Stimulated activated CD8-positive, alpha-beta memory T cell treated with anti-CD3 and anti-CD28 coated beads, Interleukin-15, amount 100 ng/mL, for 4 hours (primary cell): Measurements from ENCODE around the gene LYST.
"Not testable (repeated sequence)": the region's sequence is repeated elsewhere in the genome, so short reads cannot be mapped to it uniquely, and the experiment has no call there.

Experiments
- DNase-seq, 2 donors: peaks; one replicate each; pipeline ENCODE4 v3.0.0-alpha.2; 2020; ENCODE audit warnings: low read depth in 2 of 2

The LYST gene

DNA sequence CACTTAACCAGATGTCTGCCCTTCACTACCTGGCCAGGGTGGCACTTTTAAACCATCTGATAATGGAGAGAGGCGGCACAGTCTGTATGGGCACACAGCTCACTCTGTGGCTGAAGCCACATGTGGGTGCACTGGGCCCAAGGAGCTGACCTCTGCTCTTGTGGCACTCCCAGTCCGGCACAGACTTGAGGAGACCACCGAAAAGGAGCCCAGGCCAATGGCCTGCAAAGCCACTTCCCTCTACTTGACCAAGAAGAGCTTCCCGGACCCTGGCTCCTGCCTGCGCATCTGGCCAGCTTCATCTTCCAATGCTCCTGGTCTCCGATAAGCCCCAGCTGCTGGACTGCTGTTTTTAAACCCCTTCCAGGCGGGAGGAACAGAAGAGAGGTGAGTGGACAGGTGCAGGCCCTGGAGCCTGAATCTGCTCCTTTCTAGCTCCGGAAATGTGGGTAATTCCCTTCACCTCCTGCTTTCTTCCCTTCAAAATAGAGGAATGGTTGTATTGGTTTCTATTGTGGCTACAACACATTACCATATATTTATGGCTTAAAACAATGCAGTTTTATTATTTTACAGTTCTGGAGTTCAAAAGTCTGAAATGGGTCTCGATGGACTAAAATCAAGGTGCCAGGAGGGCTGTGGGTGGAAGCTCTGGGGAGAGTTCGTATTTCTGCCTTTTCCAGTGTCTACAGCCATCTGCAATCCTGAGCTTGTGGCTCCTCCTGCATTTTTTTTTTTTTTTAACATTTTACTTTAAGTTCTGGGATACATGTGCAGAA is 228.8 kb downstream of the LYST start:
- no peak for DNase-seq

DNA sequence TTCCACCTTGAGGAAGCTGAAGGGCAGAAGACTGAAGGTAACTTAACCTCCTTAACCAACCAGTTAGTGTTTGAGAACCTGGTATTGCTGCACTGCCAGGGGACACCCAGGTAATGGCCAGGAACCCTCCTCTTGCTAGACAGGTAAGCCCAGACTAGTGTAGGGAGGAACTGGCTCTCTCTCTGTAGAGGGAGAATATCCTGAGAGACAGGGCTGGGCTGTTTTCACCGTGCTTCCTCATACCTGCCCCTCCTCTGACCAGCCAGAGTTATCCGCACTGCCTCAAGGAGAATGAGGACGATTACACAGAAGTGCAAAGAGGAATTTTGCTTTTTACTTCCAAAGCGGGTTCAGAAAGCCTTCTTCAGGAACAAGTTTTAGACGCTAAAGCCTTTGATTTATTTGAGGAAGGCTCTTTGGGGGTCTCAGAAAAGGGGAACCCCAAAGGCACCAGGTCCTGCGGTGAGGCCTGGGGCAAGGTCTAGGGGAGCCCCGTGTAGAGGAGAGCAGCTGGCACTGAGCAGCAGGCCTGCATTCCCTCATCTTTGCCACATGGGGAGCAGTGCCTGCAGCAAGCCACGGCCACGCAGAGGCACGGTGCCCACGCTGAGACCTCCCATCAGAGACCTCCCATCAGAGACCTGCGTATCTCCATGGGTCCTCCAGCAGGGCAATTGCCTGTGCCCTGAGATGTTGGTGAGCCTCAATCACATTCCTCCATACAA is 230.6 kb downstream of the LYST start:
- no peak for DNase-seq

- no peak for DNase-seq
Observed at GRCh38 chr1:235632506-235633401, 234.0 kb downstream of the LYST start.

- DNase-seq, result no peak
Observed at GRCh38 chr1:235631816-235632215, 234.9 kb downstream of the LYST start.

DNA sequence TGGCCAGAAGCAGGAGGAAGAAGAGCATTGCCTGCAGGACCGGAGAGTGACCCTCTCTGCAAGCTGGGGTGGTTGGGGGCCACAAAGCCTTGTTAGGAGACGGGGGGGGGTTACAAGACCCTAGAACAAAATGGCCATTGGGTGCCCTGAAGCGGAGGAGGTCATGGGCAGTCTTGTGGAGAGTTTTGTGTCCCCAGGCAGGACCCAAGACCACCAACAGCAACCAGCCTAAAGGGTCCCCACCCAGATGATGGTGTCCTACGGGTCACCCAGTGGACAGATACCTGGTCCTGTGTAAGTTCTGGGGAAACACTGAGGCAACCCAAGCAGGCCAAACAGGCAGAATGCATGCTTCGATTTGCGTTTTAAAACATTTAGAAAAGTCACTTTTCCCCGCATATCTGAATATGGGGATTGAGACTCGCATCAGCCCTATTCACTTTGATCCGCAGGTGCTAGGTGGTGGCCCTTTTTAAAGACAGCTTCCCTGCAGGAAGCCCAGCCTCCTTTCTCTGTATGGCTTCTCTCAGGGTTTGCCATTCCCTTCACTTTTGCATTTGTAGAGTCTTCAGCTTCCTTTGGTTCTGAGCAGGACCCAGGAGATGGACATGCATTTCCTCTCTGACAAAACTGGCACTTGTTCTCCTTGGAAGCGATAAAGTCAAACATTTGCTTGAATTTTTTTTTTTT is 238.2 kb downstream of the LYST start:
- no peak for DNase-seq

GRCh38 chr1:235625831-235626230 is 240.9 kb downstream of the LYST start:
- DNase-seq, result no peak

DNA sequence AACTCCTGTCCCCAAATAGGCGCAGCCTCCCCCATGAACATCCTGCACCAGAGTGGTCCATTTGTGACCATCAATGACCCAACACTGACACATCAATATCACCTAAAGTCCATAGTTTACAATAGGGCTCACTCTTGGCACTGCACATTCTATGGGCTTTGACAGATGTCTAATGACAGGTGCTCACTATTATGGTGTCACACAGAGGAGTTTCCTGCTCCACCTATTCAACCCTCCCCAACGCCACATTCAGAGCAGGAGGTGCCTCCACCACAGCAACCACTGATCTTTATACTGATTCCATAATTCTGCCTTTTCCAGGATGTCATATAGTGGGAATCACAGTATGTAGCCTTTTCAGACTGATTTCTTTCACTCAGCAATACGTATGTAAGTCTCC is 241.4 kb downstream of the LYST start:
- no peak for DNase-seq

- DNase-seq, result no peak
Observed at GRCh38 chr1:235624721-235625333, 241.9 kb downstream of the LYST start.

- no peak for DNase-seq
Observed at GRCh38 chr1:235622936-235623779, 243.5 kb downstream of the LYST start.

GRCh38 chr1:235619149-235619548 is 247.6 kb downstream of the LYST start:
- not testable (repeated sequence) for DNase-seq

GRCh38 chr1:235617808-235618207 is 248.9 kb downstream of the LYST start:
- no peak for DNase-seq

GRCh38 chr1:235617140-235617539 is 249.6 kb downstream of the LYST start:
- no peak for DNase-seq

GRCh38 chr1:235614442-235614954 is 252.2 kb downstream of the LYST start:
- no peak for DNase-seq

- DNase-seq, result no peak
Observed at GRCh38 chr1:235613602-235614001, 253.1 kb downstream of the LYST start.

DNA sequence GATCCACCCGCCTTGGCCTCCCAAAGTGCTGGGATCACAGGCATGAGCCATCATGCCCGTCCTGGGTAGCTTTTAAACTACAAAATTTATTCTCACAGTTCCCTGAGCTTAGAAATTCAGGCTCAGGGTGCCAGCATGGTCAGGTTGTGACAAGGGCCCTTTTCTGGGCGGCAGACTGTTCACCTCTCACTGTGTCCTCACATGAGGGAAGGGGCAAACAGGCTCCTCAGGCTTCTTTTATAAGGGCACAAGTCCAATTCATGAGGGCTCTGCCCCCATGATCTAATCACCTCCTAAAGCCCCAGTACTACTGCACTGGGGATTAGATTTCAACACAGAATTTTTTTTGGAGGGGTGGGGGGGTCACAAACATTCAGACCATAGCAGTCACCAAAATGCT is 253.9 kb downstream of the LYST start:
- no peak for DNase-seq
